GM12878 (cell line): ENCODE data around the gene OR4F17. TPM values are rescaled to one million over a fixed set of nuclear protein-coding genes. Genes with fewer than 3 reads are reported as not detected.
"Not testable (repeated sequence)": the region's sequence is repeated elsewhere in the genome, so short reads cannot be mapped to it uniquely, and the experiment has no call there.

Experiments
- ATAC-seq: fragments of 200-7000 bp; cut with Tn5 transposase; 3 replicates; pipeline ENCODE4 v1.9.1; 2020; ENCODE audit warnings: mild to moderate bottlenecking, moderate library complexity
- BruUV-seq: library from RNA; stranded (reverse); fragments of 400-500 nt; replicated peaks from 2 replicates; lab custom pipeline; 2021; lab: Mats Ljungman, UMichigan
- CTCF ChIA-PET: fragments of 300-600 bp; sonication (Branson Sonifier 250); formaldehyde crosslinking; extraction: SDS; loops from one replicate; lab custom pipeline; 2021; ENCODE audit warnings: inconsistent platforms; lab: Yijun Ruan, JAX
- POLR2A ChIA-PET: fragments of 350-600 bp; formaldehyde crosslinking; extraction: SDS; loops from one replicate; lab custom pipeline; 2021; ENCODE audit warnings: inconsistent platforms; lab: Charles Lee
- RAD21 ChIA-PET: fragments of 300-600 bp; sonication (Branson Sonifier 250); formaldehyde crosslinking; loops from one replicate; lab custom pipeline; 2023; ENCODE audit warnings: antibody characterized with exemption; ENCODE audit not compliant: unreplicated experiment; lab: Charles Lee
- SMC1A ChIA-PET: fragments of 300-600 bp; sonication (Branson Sonifier 250); formaldehyde crosslinking; loops from one replicate; lab custom pipeline; 2023; ENCODE audit not compliant: unreplicated experiment, uncharacterized antibody; lab: Charles Lee
- DNase-seq: peaks from one replicate; pipeline ENCODE4 v3.0.0-alpha.2; 2011; ENCODE audit warnings: low read depth, low spot score
- FAIRE-seq: peaks from 3 replicates; lab custom pipeline; 2011; peaks lifted over from hg19 to GRCh38; lab: Jason Lieb, UNC
- H2AFZ ChIP-seq: 2 replicates; pipeline ENCODE4 v1.6.0; 2011; ENCODE audit warnings: low read depth, low read length, control low read depth; ENCODE audit not compliant: control insufficient read depth
- H3K27ac ChIP-seq: 2 replicates; pipeline ENCODE4 v1.5.1; 2011; ENCODE audit warnings: control low read depth; ENCODE audit not compliant: control insufficient read depth, insufficient read depth
- H3K27me3 ChIP-seq, 2 experiments: replicated peaks in 1 of 2; 2 replicates each; pipeline versions ENCODE4 v1.6.0 to v1.6.1; 2011; ENCODE audit warnings: low read length in 1 of 2; ENCODE audit not compliant: control insufficient read depth in 2 of 2, insufficient read depth in 2 of 2
- H3K36me3 ChIP-seq, 2 experiments: 2 replicates each; pipeline ENCODE4 v1.5.1; 2011; ENCODE audit warnings: low read length in 1 of 2; ENCODE audit not compliant: control insufficient read depth in 2 of 2, insufficient read depth in 2 of 2
- H3K4me1 ChIP-seq: 2 replicates; pipeline ENCODE4 v1.6.1; 2011; ENCODE audit warnings: mild to moderate bottlenecking, low read length, moderate library complexity, mixed read lengths; ENCODE audit not compliant: control insufficient read depth, insufficient read depth
- H3K4me2 ChIP-seq: 2 replicates; pipeline ENCODE4 v1.6.0; 2011; ENCODE audit warnings: control low read depth; ENCODE audit not compliant: control insufficient read depth, insufficient read depth
- H3K4me3 ChIP-seq: fragments of 200-600 bp; sonication (generic); 2 replicates; pipeline ENCODE4 v1.5.1; 2016
- H3K79me2 ChIP-seq: 2 replicates; pipeline ENCODE4 v1.6.0; 2011; ENCODE audit warnings: low read length; ENCODE audit not compliant: control insufficient read depth, insufficient read depth
- H3K9ac ChIP-seq: 2 replicates; pipeline ENCODE4 v1.8.0; 2011; ENCODE audit warnings: low read length, control low read depth, mixed read lengths; ENCODE audit not compliant: control insufficient read depth, insufficient read depth
- H3K9me3 ChIP-seq: replicated peaks from 3 replicates; pipeline ENCODE4 v1.5.1; 2011; ENCODE audit warnings: mild to moderate bottlenecking, low read length; ENCODE audit not compliant: control insufficient read depth, insufficient read depth
- H4K20me1 ChIP-seq: 2 replicates; pipeline ENCODE4 v1.6.0; 2011; ENCODE audit not compliant: control insufficient read depth, insufficient read depth
- WGBS: methylation state at CpG from one replicate; pipeline ENCODE4 v1.1.6; 2016; ENCODE audit warnings: low lambda C conversion rate; ENCODE audit not compliant: insufficient replicate concordance, insufficient coverage; ENCODE audit errors: missing lambda C conversion rate; 5-methylcytosine and 5-hydroxymethylcytosine counted together
- in situ Hi-C: fragments of 300-500 bp; cut with MboI; formaldehyde crosslinking; loops from 9 replicates; pipeline ENCODE4 v1.14.3; 2018; ENCODE audit warnings: mixed read lengths
- intact Hi-C: fragments of 100-400 bp; cut with micrococcal nuclease; formaldehyde crosslinking; loops from one replicate; pipeline ENCODE4 v1.14.2; 2022; ENCODE audit not compliant: unreplicated experiment
- polyA plus RNA-seq, 11 experiments: library from polyadenylated mRNA; depleted of rRNA in 4 of 11; unstranded in 6 of 11; stranded (reverse) in 5 of 11; fragments of >200 nt; fragmentation: Nextera tagmentation in 4 of 11; fragmentation: Illumina TruSeq in 1 of 11; extraction: Ambion mirVana in 4 of 11; extraction: Trizol in 1 of 11; gene quantifications; 1 replicate in 1 of 11; 2 replicates in 10 of 11; pipeline versions ENCODE4 v1.2.1 to v1.2.3, GENCODE V29; 2011 to 2016; ENCODE audit warnings: inconsistent platforms in 2 of 11, missing spikeins in 2 of 11, low read depth in 1 of 11
- total RNA-seq, 4 experiments: library from RNA; depleted of rRNA in 3 of 4; stranded (reverse); fragments of >200 nt in 3 of 4; fragmentation: Illumina TruSeq in 1 of 4; extraction: Trizol in 1 of 4; gene quantifications; 2 replicates each; pipeline versions ENCODE4 v1.2.1 to v1.2.3, GENCODE V29; 2013 to 2021

Gene OR4F17
- total and polyA plus RNA-seq, 10 of the 15 experiments (the other 5 are each of a cell fraction or from before 2014, with no cell fraction given) = 0.56 TPM; not detected in 9

DNA sequence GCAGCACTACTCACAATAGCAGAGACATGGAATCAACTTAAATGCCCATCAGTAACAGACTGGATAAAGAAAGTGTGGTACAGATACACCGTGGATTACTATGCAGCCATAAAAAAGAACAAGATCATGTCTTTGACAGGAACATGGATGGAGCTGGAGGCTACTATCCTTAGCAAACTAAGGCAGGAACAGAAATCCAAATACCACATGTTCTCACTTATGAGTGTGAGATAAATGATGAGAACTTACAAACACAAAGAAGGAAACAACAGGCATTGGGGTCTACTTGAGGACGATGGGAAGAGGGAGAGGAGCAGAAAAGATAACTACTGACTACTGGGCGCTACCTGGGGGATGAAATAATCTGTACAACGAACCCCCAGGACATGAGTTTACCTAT lies 16.2 kb upstream of the OR4F17 start:
- H3K36me3 ChIP-seq, H2AFZ ChIP-seq, H3K4me1 ChIP-seq, H3K4me2 ChIP-seq, DNase-seq, BruUV-seq, H3K9ac ChIP-seq, H3K27ac ChIP-seq, SMC1A ChIA-PET, ATAC-seq, intact Hi-C loops, FAIRE-seq, RAD21 ChIA-PET, CTCF ChIA-PET, H4K20me1 ChIP-seq, POLR2A ChIA-PET, H3K79me2 ChIP-seq, H3K4me3 ChIP-seq, in situ Hi-C loops, H3K27me3 ChIP-seq, H3K9me3 ChIP-seq: not testable (repeated sequence)
- WGBS = 0% methylated on average over 3 of the region's 4 CpGs

DNA sequence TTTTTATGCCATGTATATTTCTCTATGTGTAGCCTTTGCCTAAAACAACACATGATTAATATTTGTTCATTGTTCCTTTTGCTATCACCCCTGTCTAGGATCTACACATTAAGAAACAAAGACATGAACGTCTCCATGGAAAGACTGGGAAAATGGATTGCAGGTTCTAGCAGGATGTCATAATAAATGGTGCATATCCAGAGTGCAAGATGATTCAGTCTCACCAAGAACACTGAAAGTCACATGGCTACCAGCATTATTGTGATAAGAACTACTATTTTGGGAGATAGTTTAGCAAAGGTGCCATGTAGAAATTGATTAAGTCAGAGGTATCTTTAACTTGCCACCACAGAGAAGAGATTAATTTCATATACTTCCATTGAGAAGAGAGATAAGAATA lies 12.1 kb upstream of the OR4F17 start:
- H4K20me1 ChIP-seq, intact Hi-C loops, RAD21 ChIA-PET, H3K9me3 ChIP-seq, H2AFZ ChIP-seq, H3K4me3 ChIP-seq, in situ Hi-C loops, H3K27me3 ChIP-seq, H3K79me2 ChIP-seq, CTCF ChIA-PET, POLR2A ChIA-PET, DNase-seq, H3K9ac ChIP-seq, H3K4me2 ChIP-seq, H3K4me1 ChIP-seq, ATAC-seq, FAIRE-seq, H3K27ac ChIP-seq, BruUV-seq, H3K36me3 ChIP-seq, SMC1A ChIA-PET: not testable (repeated sequence)
- no CpG with 5 or more reads among the region's 1 CpG for WGBS

DNA sequence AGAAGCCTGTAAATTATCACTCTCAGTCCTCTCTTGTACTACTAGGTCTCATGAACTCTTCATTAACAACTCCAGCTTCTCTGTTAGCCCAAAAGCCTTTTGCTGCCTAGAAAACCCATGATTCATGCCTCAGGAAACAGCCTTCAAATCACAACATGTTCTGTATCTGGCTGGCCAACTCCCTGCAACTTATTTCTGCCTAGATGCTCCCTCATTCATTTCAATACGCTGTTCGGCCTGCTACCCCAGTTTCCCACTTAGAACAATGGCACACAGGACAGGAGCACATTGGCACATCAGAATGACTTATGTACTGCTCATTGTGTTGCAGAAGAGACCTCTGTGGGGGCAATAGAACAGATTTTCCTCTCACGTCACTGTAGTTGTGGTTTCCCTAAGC lies 9.3 kb upstream of the OR4F17 start:
- H4K20me1 ChIP-seq, CTCF ChIA-PET, BruUV-seq, H3K4me2 ChIP-seq, H3K79me2 ChIP-seq, DNase-seq, FAIRE-seq, H3K27ac ChIP-seq, H3K4me3 ChIP-seq, intact Hi-C loops, H3K9me3 ChIP-seq, ATAC-seq, RAD21 ChIA-PET, H3K4me1 ChIP-seq, in situ Hi-C loops, SMC1A ChIA-PET, H3K27me3 ChIP-seq, POLR2A ChIA-PET, H3K9ac ChIP-seq, H2AFZ ChIP-seq, H3K36me3 ChIP-seq: not testable (repeated sequence)
- no CpG with 5 or more reads among the region's 3 CpGs for WGBS

DNA sequence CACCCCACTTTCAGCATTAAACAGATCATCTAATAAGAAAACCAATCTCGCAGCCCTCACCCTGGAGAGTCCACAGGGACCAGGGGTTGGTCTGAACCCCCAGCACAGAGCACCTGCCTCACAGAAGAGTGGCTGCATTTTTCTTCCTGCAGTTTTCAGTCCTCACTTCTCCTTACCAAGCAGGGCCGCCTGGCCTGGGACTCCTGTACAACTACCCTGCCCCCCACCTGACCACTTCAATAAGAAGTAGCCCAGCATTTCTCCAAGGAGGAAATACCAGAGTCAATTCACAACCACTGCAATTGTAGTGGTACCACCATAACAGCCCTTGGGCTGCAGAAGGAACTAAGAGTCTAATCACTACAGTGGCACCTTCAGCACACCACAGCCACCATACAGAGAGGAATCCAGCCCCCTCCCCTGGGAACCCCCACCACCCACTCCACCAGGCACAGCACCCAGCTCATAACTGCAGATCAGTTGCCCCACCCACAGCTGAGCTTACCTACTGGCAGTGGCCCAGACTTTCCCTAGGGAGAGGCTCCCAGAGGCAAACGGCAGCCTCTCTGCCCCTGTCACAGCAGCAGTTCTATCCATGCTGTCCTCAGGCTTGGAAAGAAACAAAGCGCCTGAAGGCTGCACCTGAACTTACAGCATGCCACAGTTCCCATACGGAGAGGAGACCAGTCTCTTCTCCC lies 13.7 kb downstream of the OR4F17 start:
- H3K79me2 ChIP-seq, CTCF ChIA-PET, H3K4me2 ChIP-seq, H2AFZ ChIP-seq, H4K20me1 ChIP-seq, H3K36me3 ChIP-seq, H3K4me3 ChIP-seq, SMC1A ChIA-PET, DNase-seq, ATAC-seq, RAD21 ChIA-PET, POLR2A ChIA-PET, H3K9me3 ChIP-seq, FAIRE-seq, BruUV-seq, H3K4me1 ChIP-seq, H3K9ac ChIP-seq, in situ Hi-C loops, H3K27me3 ChIP-seq, H3K27ac ChIP-seq, intact Hi-C loops: not testable (repeated sequence)
- WGBS = no CpG with 5 or more reads among the region's 5 CpGs
